DMS114 treated with DMSO at 0.1 percent for 48 hours (cell line): ENCODE measurements around the gene TMEM156.
"Not testable (repeated sequence)": the region's sequence is repeated elsewhere in the genome, so short reads cannot be mapped to it uniquely, and the experiment has no call there.

Source experiments
- DNase-seq: peaks from one replicate; lab custom pipeline; 2025; ENCODE audit not compliant: unreplicated experiment; lab: John Stamatoyannopoulos, UW

The TMEM156 gene

DNA sequence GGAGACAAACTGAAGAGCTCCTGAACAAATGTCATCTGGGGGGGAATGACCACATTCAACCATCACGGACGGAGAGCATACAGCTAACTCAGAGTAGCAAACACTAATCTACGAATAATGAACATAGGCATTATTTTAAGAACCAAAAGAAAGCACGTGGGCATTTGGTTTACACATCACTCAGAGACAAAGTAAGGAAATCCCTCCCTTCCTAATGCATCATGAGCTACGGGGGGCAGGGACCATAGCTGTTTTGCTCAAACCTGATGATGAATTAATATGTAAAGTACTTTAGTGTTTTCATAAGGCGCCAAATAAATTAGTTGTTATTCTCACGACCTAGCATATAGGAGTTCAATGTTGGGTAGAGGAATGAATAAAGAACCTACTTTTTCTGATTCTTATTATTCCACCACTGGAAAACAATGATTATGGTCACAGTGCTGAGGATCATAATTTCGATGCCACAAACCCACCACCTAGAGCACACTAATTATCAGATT, 11.7 kb upstream of the TMEM156 start:
- DNase-seq = no peak

DNA sequence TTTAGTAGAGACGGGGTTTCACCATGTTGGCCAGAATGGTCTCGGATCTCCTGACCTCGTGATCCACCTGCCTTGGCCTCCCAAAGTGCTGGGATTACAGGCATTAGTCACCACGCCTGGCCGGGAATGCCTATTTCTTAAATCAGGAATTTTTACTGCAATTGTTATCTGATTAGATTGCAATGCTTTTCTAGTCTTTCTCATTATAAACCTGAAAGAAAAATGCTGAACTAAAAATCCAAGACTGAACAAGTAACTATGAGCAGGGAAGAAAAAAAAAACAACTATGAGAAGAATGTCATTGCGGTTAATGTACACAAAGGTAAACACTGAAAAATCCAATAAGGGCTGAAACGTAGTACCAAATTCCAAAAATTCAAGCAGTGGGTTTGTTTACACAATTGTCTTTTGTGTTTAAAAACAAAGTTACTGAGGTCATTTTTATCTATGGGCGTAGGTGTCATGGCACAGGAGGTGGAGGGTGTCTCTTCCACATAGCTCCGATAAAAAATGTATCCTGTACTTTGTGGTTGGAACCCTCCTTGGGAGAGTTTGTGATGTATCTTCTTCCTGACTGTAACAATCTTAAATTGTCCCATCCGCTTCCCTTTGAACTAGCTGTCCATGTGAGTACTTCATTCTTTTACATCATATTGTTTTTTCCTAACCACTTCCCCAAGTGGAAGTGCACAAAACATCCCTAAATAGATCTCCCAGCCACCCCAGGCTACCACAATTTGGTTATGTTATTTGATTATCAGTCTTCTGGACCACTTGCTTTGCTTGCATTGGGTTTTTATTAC, 11.1 kb upstream of the TMEM156 start:
- DNase-seq = no peak

DNA sequence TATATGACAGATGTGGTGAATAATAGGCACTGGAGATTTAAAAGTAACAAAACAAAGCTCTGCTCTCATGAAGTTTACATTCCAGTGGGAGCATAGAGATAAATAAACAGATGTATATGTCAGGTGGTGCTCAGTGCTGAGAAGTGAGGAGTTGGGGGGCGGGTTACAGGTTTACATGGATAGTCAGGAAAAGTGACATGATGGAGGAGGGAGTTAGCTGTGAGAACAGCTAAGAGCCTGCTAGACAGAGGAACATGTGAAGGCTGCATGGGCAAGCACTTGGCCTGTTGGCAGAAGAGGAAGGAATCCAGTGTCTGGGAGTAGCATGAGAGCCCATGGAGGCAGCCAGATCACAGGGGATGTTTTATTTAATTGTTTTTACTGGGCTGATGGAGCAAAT, 10.2 kb upstream of the TMEM156 start:
- DNase-seq = no peak

DNA sequence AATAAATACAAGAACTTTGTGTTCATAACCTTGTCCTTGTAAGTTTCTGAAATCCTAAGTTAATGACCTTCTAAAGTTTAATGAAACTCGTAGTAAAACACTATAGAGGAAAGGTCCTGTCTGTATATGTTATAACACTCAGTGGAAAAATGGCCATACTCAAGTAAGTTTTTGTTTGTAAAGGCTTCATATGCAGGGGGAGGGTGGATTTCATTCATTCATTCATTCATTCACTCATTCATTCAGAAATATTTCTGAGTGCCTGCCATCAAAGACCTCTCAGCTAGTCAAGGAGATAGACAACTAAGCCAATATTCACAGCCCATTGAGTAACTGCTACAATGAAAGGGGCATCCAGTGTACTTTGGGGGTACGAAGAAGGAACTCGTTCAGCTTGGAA, 6.9 kb upstream of the TMEM156 start:
- DNase-seq = no peak

DNA sequence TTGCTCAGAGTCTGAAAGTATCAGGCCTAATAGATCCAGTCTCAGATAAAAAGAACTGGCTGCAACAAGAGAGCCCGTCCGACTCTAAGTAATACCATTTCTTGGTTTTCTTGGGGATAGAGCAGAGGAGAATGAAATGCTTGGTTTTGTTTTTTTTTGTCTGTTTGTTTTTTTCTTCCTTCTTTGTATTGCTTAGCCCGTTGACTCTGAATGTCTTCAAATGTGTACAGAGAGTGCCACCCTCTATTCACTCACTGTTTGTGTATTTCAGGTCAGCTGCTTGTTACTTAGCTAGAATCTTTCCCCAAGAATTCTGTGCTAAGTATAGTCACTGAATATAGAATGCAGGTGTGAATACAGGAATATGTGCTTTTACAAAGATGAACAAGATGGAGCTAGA, 5.7 kb upstream of the TMEM156 start:
- no peak for DNase-seq

DNA sequence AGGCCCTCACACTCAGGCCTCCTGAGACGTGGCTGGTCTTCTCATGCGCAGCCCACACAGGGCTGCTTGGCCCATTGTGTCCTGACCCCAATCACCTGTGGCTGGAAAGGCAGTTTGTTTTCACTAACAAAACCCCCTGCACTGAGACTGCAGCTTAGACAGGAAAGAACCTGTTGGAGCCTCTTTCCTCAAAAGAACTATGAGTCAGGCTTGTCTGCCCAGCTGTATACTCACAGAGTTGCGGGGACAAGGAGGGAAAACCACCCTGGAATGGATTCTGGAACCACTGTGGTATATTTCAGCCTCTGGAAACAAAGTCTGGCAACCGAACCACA, 5.2 kb upstream of the TMEM156 start:
- DNase-seq = no peak

DNA sequence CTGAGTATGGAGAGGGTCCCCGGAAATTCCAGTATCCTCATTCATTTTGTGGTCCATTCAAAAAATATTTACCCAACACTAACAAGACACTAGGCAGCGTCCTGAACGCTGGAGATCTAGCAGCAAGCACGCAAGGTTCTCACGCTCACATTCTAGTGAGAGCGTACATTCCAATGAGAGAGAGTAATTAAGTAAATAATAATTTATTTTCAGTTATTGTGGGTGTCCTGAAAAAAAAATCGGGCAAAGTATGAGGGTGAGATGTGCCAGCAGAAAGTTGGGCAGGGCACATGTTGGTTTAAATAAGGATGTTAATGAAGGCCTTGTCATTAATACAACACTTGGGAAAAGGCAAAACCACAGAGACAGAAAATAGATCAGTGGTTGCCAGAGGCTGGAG, 4.0 kb upstream of the TMEM156 start:
- no peak for DNase-seq

DNA sequence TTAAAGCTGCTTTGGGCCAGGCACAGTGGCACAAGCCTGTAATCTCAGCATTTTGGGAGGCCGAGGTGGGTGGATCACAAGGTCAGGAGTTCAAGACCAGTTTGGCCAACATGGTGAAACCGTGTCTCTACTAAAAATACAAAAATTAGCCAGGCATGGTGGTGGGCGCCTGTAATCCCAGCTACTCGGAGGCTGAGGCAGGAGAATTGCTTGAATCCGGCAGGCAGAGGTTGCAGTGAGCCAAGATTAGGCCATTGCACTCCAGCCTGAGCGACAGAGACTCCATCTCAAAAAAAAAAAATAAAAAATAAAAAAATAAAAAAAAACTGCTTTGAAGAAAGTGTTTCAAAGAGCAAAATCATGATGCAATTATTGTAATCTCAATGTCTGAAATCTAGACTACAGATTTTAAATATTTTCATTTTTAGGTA, 604 bp downstream of the TMEM156 start:
- DNase-seq = not testable (repeated sequence)

DNA sequence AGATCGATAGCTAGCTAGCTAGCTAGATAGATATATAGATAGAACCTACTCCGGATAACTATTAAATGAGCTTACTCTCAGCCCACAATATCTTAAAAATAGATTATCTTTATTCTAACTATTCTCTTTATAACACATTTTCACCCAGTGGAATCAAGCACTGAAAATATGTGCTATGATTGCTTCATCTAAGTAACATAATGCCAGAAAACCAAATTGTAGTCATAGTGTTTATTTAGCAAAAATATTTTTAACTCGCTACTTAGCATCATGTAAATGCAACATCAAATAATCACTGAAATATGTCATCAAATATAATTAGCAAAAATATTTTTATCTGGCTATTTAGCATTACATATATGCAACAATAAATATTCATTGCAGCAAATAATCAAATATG, 1.5 kb downstream of the TMEM156 start:
- no peak for DNase-seq

DNA sequence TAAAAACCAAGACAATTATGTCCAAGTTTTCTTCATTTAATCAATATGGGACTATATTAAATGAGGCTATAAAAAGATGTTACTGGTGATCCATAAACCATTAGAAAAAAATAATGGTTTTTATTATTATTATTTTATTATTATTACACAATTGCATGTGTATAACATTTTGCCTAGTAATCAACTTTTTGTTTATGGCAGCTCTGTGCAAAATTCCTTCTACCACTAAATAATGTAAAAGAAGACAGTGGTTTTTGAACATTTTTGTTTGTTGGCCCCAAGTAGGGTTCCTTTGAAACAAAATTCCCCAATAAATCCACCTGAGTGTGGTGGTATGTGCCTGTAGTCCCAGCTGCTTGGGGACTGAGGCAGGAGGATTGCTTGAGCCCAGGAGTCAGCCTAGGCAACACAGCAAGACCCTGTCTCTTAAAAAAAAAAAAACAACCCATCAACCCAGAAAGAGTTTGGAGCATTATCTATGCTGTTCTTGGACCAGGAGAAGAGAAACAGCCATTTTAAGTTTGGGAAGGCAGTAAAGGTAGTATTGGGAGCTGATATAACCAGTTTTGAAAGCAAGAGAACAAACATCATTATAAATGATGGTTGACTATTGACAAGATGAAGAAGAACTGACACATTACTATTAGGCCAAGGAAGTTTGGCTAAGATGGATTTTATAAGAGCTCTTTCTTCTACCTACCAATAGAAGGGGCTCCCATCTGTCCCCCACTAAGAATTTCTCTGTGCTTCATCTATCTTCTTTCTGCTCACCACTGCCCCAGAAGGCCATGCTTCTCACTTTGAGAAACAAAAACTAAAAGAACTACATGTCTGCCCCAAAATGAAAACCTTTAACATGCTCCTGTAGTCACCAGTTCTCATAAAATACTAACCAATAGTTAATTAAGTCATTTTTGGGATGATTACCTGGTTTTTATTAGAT, 2.2 kb downstream of the TMEM156 start:
- DNase-seq = no peak

DNA sequence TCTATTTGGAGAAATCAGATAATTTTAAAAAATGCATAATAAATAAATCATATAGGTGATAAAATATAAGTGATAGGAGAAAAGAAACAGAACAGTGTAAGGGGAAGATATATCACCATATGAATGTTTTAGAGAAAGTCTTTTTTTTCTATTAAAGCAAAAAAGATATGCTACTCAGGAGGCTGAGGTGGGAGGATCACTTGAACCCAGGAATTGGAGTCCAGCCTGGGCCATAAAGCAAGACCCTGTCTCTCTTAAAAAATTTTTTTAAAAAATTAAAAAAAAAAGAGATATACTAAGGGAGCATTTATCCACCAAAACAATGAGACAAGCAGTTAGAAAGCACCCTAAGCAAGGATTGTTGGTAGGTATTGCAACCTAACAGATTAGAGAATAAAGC, 6.1 kb downstream of the TMEM156 start:
- DNase-seq = no peak

DNA sequence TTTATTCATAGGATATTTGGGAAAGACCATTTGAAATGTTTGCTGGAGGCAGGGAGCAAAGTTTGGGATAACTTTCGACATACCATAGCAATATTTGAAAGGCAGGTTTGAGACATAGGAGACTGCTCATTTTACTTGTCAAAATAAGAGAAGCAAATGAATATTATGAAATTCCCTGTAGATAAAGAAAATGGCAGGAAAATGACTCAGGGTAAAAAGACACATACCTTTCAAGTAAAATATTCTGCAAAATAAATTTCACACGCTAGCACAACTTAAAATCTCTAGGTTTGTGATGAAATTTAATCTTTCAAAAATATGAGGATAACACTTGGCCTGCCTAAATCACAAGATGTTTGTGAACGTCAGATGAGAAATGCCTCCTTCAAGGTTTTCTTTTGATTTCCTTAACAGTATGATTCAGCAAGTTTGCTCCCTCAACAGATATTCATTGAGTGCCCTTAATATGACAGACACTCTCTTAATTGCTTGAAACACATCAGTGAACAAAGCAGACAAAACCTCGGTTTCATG, 6.6 kb downstream of the TMEM156 start:
- no peak for DNase-seq

DNA sequence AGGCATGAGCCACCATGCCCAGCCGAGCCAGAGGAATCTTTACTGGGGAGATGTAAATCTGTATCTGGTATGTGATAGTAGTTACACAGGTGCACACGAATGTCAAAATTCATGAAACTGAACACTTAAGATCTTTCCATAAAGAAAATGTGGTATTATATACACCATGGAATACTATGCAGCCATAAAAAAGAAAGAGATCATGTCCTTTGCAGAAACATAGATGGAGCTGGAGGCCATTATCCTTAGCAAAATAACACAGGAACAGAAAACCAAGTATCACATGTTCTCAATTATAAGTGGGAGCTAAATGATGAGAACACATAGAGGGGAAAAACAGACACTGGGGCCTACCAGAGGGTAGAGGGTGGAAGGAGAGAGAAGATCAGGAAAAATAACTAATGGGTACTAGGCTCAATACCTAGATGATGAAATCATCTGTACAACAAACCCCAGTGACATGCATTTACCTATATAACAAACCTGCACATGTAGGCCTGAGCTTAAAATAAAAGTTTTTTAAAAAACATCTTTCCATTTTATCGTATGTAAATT, 7.8 kb downstream of the TMEM156 start:
- DNase-seq = no peak

DNA sequence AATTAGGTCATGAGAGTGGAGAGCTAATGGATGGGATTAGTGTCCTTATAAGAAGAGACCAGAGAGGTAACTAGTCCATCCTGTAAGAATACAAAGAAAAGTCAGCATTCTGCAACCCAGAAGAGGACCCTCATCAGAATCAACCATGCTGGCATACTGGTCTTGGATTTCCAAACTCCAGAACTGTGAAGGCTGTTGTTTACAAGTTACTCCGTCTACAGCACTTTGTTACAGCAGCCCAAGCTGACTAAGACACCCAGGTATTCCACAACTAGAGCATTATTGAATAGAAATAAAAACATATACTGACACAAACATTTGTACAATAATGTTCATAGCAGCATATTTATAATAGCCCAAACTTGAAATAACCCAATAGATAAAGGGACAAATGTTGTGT, 9.2 kb downstream of the TMEM156 start:
- DNase-seq = no peak

DNA sequence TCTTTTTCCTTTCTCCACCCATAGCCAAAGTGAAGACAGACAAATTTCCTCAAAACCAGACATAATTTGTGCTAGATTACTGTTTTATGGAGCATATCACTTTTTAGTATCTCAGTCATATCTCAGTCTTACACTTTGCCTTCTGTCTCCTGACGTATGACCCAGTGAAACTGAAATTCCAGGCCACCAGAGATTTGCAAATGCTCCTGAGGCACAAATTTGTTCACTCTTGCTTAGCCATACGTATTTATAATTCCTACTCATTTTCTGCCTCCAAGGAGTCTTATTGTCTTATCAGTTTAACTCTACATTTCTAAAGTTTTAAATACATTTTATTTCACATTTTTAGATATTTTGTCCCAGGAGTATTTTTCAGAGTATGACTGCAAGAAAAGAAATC, 10.0 kb downstream of the TMEM156 start:
- no peak for DNase-seq

DNA sequence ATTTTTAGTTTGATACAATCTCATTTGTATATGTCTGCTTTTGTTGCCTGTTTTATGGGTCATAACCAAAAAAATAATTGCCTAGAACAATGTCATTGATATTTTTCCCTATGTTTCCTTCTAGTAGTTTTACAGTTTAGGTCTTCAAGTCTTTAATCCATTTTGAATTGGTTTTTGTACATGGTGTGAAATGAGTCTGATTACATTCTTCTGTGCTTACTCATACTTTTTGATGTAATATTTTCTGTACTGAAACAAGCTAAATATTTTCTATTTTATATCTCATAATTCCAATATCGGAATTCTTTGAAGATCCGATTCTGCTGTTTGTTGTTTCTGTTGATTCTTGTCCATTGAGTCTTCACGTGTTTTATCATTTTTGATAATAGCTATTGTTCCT, 10.6 kb downstream of the TMEM156 start:
- DNase-seq = no peak

DNA sequence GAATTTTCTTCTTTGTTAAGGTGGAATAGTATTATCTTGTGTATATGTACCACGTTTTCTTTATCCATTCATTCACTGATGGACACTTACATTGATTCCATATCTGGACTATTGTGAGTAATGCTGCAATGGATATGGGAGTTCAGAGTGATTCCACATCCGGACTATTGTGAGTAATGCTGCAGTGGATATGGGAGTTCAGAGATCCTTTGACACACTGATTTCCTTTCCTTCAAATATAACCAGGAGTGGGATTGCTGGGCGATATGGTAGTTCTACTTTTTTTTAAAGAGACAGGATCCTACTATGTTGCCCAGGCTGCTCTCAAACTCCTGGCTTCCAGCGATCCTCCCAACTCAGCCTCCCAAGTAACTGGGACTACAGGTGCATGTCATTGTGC, 12.1 kb downstream of the TMEM156 start:
- no peak for DNase-seq

DNA sequence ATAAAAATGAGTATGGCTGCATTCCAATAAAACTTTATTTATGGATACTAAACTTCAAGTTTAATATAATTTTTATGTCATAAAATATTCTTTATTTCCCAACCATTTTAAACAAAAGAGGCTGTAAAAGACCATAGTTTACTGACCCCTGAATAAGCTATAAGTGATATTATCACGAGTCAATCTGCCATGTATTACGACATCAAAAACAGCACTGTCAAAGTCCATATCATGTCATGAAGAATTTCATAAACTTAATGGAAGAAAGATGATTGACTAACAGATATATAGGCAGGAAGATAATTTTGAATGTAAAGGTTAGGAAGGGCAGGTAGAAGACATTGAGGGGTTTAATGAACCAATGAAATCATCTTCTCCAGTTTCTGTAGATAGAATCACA, 18.2 kb downstream of the TMEM156 start:
- no peak for DNase-seq

DNA sequence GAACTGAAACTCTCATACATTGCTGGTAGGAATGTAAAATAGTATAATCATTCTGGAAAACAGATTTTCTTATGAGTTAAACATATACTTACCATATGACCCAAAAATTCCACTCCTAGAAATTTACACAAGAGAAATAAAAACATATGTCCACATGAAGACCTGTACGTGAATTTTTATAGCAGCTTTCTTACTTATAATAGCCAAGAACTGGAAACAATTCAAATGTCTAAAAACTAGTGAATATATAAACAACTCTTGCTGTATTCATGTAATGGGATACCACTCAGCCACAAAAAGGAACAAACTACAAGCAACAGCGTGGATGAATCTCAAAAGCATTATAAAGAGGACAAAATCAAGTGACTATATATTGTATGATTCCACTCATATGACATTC, 27.5 kb downstream of the TMEM156 start:
- no peak for DNase-seq

DNA sequence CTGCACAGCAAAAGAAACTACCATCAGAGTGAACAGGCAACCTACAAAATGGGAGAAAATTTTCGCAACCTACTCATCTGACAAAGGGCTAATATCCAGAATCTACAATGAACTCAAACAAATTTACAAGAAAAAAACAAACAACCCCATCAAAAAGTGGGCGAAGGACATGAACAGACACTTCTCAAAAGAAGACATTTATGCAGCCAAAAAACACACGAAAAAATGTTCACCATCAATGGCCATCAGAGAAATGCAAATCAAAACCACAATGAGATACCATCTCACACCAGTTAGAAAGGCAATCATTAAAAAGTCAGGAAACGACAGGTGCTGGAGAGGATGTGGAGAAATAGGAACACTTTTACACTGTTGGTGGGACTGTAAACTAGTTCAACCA, 30.2 kb downstream of the TMEM156 start:
- not testable (repeated sequence) for DNase-seq

DNA sequence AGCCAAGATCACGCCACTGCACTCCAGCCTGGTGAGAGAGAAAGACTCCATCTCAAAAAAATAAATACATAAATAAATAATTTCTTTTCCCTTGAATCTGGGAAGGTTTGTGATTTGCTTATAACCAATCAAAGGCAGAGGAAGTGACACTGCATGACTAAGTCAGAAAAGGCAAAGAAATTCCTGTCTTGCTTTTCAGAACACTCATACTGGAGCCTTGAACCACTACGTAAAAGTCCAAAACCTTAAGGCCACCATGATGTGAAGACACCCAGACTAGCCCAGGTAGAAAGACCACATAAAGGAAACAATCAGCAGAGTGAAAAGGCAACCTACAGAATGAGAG, 36.6 kb downstream of the TMEM156 start:
- no peak for DNase-seq

DNA sequence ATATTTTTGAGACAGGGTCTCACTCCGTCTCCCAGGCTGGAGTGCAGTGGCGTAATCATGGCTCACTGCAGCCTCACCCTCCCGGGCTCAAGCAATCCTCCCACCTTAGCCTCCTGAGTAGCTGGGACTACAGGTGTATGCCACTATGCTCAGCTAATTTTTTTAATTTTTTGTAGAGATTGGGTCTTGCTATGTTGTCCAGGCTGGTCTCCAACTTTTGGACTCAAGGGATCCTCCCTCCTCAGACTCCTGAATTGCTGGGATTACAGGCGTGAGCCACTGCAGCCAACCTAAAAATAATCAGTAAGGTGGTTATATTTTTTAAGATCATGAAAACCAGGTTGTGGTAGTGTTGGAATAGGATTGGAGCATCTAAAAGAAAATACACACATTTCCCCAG, 38.1 kb downstream of the TMEM156 start:
- no peak for DNase-seq
